Choroid plexus epithelial cell (primary cell): ENCODE data around the gene SH2D2A.
A peak's percentile ranks its signal among the peaks of the same experiment; 100 is the strongest.

Experiments
- DNase-seq: peaks from one replicate; pipeline ENCODE4 v3.0.0-alpha.2; 2010; ENCODE audit warnings: low read depth
- H3K4me3 ChIP-seq: 2 replicates; pipeline ENCODE4 v1.5.1; 2011; ENCODE audit warnings: low read depth, mild to moderate bottlenecking, control low read depth, low read length, moderate library complexity
- CTCF ChIP-seq: conservative IDR thresholded peaks from 2 replicates; pipeline ENCODE4 v1.5.1; 2011; ENCODE audit warnings: low read depth, mild to moderate bottlenecking, control low read depth, inconsistent platforms, low read length, moderate library complexity

Gene SH2D2A

GRCh38 chr1:156838972-156839371 lies 22.3 kb upstream of the SH2D2A start:
- peak; percentile 36 for DNase-seq
- no peak overlapping the region for H3K4me3 ChIP-seq
- TF ChIP-seq CTCF: peak; percentile 92

- TF ChIP-seq CTCF: no peak
- no peak for DNase-seq
- H3K4me3 ChIP-seq: no peak overlapping the region
These were observed 20.2 kb upstream of the SH2D2A start for GRCh38 chr1:156836892-156837291.

- no peak overlapping the region for H3K4me3 ChIP-seq
- DNase-seq: no peak
- TF ChIP-seq CTCF: no peak
These were observed 19.5 kb upstream of the SH2D2A start for GRCh38 chr1:156836041-156836654.

GRCh38 chr1:156834322-156834721 lies 17.7 kb upstream of the SH2D2A start:
- no peak overlapping the region for H3K4me3 ChIP-seq
- DNase-seq: no peak
- no peak for TF ChIP-seq CTCF

GRCh38 chr1:156833603-156834002 lies 17.0 kb upstream of the SH2D2A start:
- H3K4me3 ChIP-seq: no peak overlapping the region
- TF ChIP-seq CTCF: no peak
- no peak for DNase-seq

GRCh38 chr1:156832434-156832833 lies 15.8 kb upstream of the SH2D2A start:
- H3K4me3 ChIP-seq: no peak overlapping the region
- no peak for TF ChIP-seq CTCF
- DNase-seq: no peak

- TF ChIP-seq CTCF: no peak
- DNase-seq: no peak
- no peak overlapping the region for H3K4me3 ChIP-seq
These were observed 11.9 kb upstream of the SH2D2A start for GRCh38 chr1:156828400-156829124.
